Cardiac septum (tissue), 1 donor: Measurements from ENCODE around the gene GALNT3. TPM values are rescaled to one million over a fixed set of nuclear protein-coding genes. Genes with fewer than 3 reads are reported as not detected.

Experiments
- DNase-seq: peaks from one replicate; pipeline ENCODE4 v3.0.0-alpha.2; 2020; ENCODE audit warnings: low spot score
- intact Hi-C: fragments of 100-400 bp; cut with DNase I; formaldehyde crosslinking; loops from one replicate; pipeline ENCODE4 v1.14.0; 2022
- long read RNA-seq: library from polyadenylated mRNA; unstranded; transcript quantifications from one replicate; pipeline ENCODE4 v2.0.0, GENCODE V29; 2021
- total RNA-seq: library from RNA; stranded (reverse); fragmentation: NEBNext Ultra II Directional; extraction: Animal tissue kit (Norgen Biotek cat#: 25700); gene quantifications from one replicate; pipeline ENCODE4 v1.2.1, GENCODE V29; 2021
- donor health status: DM: no; HTN: no; CAD: no.

Gene GALNT3
- 0.27 TPM for total RNA-seq
- long read RNA-seq, result 0 reads

DNA sequence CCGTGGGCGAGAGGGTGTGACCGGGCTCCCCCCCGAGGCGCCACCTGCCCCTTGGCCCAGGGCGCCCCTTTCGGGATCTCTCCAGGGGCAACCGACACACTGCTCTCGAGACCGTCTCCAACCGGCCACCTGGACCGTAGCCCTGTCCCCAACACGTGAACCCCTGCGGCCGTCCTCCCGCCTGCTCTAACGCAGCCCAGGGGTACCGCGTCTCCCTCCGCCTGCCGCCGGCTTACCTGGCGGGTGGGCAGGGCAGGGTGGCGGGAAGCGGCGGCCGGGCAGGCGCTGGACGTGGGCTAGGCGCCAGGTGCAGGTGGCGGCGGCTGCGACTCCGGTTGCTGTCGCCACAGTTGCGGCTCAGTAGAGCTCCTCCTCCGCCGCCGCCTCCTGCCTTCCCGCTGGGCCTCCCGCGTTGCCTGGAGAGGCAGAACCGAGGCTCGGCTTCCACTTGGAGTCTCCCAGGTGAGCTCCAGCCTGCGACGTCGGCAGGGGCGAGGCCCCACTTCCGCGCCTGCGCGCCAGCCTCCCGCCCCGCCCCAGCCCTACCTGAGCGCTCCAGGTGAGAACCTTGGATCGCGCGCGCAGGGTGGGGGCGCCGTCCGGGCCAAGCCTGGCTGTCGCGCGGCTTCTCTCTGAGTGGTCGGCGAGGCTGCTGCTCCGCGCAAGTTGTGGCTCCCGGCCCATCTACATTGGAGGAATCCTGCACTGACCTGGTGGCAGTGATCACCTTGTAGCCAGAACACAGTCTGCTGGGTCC, at the start of gene GALNT3:
Gene GALNT3, minus strand, starts transcription at position 469 of the 757 bp plus-strand sequence. CDS start 23,547 bp downstream, outside the sequence.
- intact Hi-C loops, result no loop called here
- peak; percentile 78 for DNase-seq

- DNase-seq, result no peak
These were observed 49.3 kb upstream of the GALNT3 start for GRCh38 chr2:165843351-165843750.

DNA sequence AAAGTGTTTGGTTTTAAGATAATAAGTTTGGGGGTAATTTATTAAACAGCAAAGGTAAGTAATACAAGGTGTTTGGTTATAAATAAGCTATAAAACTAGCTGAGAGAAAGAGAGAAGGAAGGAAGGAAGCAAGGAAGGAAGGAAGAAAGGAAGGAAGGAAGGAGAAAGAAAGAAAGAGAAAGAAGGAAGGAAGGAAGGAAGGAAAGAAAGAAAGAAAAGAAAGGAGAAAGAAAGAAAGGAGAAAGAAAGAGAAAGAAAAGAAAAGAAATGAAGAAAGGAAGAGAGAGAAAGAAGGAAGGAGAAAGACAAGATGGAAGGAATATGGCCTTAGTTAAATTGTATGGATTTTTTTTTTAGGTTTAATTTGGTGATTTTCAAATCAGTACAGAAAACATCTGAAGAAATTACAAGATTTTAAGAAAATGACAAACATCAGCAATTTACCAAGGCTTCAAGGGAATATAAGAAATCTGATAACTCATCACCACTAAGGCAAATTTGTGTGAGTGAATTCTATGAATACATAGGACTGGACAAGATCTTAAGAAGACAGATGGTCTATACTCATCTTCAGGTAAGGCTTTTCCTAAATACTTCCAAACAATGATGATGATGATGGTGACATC, 46.4 kb upstream of the GALNT3 start:
- intact Hi-C loops, result no loop called here

More at GRCh38 chr2:165843351-165843750, 49.3 kb upstream of the GALNT3 start:
- intact Hi-C loops, result no loop called here

DNA sequence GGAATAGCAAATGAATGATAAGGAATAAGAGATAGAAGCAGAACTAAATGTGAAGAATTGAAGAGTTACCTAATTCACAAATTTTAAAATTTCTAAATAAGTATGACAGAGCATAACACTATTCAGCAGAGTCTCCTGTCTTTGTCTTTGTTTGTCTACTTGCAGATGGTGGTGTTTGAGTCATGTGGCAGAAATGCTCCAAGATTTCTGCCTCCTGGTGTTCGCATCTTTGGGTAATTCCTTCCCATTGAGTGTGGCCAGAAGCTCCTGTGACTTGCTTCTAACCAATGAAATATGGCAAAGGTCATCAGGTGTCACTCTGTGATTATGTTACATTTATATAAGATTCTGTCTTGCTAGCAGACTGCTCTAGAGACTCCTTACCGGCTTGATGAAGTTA, 45.6 kb upstream of the GALNT3 start:
- no peak for DNase-seq
- intact Hi-C loops, result no loop called here

More for the DNA sequence above, 46.4 kb upstream of the GALNT3 start:
- DNase-seq, result no peak

- intact Hi-C loops, result no loop called here
- DNase-seq, result no peak
These were observed 43.1 kb upstream of the GALNT3 start for GRCh38 chr2:165837122-165837521.

- DNase-seq, result no peak
- intact Hi-C loops, result no loop called here
These were observed 41.3 kb upstream of the GALNT3 start for GRCh38 chr2:165835363-165835762.

GRCh38 chr2:165833156-165833555, 39.1 kb upstream of the GALNT3 start:
- intact Hi-C loops, result no loop called here
- DNase-seq, result no peak

GRCh38 chr2:165827921-165828276, 33.9 kb upstream of the GALNT3 start:
- DNase-seq, result no peak
- intact Hi-C loops, result no loop called here

DNA sequence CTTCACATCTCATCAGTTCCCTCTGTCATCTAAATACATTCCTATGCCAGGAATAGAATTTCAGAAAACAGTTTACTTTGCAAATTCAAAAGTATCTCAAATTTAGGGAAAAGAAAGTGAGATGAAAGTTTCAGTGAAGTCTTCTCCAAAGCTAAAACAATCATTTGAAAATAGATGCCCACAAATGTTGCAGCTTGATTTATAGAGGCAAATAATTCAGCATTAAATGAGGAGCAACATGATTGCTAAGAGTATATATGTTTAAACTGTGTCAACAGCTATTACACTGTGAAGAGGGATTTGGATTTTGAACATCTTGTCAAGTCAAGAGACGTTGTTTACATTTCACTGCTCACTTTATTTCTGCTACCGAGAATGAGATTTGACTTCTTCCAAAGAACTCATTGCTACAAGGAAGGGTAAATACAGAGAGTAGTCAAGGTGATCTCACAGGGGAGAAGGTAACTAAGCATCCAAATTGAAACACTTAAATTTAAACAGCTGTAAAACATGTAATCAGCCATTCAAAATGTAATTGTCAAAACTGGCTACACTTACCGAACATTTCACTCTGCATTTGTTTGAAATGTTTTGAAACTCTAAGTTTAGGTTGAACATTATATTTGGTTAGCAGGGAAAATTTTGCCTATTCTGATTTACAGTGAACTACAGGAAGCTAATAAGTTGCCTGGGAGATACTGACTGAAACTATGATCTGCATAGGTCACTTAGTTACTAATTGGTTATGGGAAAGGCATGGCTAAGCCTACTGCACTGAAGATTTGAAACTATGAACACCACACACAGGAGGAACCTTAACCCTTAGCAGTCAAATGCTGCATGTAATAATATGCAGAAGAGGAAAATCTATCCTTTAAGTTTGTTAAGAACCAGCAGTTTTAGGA, 33.2 kb upstream of the GALNT3 start:
- DNase-seq, result no peak
- intact Hi-C loops, result no loop called here

DNA sequence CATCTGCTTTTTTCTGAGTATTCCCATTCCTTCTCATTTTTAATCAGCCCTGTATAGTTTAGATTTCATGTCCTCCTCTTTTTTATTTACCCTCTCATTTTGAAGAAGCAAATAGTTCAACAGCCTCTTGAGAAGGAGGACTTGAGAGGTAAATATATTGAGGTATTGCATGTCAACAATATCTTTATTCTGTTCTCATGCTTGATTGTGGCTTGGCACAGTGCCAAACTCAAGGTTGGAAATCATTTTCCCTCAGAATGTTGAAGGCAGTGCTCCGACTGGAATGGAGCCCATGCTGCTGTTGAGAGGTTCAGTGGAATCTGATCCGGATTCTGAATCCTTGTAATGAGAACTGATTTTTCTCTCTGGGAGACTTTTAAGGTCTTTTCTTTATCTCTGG, 31.0 kb upstream of the GALNT3 start:
- DNase-seq, result no peak
- intact Hi-C loops, result no loop called here

DNA sequence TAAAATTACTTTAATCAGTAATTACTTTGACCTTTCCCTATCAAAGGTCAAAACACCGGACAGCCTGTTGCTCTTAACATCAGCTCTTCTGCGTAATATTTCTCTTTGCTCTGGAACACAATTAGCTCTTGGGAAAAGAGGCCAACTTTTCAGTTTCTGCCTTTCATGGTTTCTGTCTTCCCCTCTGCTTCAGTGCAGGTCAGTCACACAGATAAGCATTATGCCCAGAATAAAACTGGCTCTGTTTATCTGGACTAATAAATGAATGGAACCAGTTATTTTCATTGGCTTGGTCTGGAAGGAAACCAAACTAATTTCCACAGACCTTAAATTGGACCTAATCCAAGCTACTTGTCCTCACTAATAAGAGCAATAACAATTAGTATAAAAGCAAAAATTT, 26.2 kb upstream of the GALNT3 start:
- intact Hi-C loops, result no loop called here
- DNase-seq, result no peak

DNA sequence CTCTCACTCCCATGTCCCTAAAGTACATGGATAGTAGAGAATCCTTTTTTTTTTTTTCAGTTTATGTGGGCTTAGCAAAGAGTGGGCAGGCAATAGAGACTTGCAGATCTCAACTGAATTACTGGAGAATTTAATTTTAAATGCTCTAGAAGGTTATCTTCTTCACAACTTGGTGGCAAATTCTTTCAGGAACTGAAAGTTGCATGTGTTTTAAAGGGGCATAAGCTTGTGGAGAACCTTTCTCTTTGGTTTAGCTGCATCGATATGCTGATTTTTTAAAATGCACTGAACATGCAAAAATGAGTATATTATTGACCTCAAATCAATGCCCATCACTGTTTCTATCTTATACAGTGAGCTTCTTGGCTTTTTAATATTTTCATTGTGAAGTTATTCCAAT, 24.9 kb upstream of the GALNT3 start:
- intact Hi-C loops, result no loop called here
- DNase-seq, result no peak

- intact Hi-C loops, result no loop called here
- DNase-seq, result no peak
These were observed 21.5 kb upstream of the GALNT3 start for GRCh38 chr2:165815299-165816141.

- no peak for DNase-seq
- intact Hi-C loops, result no loop called here
These were observed 20.4 kb upstream of the GALNT3 start for GRCh38 chr2:165814473-165814872.

DNA sequence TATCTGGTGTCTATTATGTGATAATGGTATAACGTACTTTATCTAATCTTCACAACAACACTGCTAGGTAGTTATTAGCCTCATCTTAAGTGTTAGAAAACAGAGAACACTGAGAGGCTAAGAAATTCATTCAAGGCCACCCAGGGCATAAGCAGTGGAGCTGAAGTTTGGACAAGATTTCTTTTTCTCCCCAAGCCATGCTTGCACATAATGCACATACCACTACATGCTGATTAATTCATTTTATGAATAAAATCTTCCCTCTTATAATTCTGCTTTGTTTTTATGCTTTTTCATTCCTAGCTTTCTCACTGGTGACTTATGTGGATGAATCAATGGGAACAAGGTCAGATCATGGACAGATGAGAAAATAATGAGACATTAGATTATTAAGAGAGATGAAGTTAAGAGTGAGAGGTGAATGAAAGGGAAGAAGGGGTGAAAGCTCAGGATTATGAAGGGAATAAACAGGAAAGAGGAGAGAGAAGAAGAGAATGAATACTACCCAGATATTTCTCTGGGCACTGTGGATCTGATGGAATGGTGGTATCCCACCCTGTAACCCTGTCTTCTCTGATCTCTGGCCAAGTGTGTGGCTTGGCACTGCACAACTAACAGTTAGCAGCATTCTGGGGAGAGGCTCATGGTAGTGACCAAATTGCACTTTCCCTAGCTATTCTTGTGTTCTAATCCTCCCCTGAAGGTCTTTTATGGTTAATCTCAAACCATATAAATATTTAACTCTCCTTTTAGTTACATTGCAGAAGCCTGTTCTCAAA, 17.7 kb upstream of the GALNT3 start:
- DNase-seq, result no peak
- intact Hi-C loops, result no loop called here

GRCh38 chr2:165810418-165810817, 16.4 kb upstream of the GALNT3 start:
- intact Hi-C loops, result no loop called here
- DNase-seq, result no peak

DNA sequence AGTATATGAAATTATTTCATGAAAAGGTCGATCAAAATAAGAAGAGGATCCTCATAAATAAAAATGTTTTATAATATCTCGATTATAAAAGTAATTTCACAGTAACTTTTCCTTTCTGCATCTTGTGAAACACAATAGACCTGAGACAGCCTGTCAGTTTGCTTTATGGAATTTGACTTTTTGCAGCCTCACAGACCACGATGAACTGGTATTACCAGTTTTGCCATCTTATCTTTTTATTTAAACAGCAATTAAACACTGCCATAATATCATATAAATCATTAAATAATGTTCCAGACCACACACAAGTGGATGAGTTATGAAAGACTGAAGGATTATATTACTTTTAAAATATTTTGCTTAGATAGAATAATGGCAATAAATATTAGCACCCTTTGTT, 10.7 kb upstream of the GALNT3 start:
- intact Hi-C loops, result no loop called here
- DNase-seq, result no peak

GRCh38 chr2:165803123-165803760, 9.2 kb upstream of the GALNT3 start:
- DNase-seq, result no peak
- intact Hi-C loops, result no loop called here
